Tibial nerve (tissue), 4 donors: Measurements from ENCODE around the gene TMEM97.

Source experiments
- EP300 ChIP-seq, 2 donors: sonication (generic); formaldehyde crosslinking; IDR thresholded peaks; one replicate each; pipeline ENCODE4 v1.6.1; 2017; ENCODE audit warnings: antibody characterized with exemption in 2 of 2, mild to moderate bottlenecking in 1 of 2
- TF ChIP-seq, protein P1 (sequence below), 5 experiments: fragments of 200-600 bp in 3 of 5; fragments of 450-650 bp in 2 of 5; sonication (generic) in 3 of 5; IDR thresholded peaks; one replicate each; pipeline ENCODE4 v1.5.1; 2016 to 2019; ENCODE audit warnings: antibody characterized with exemption in 5 of 5, mild to moderate bottlenecking in 3 of 5, moderate library complexity in 2 of 5

DNA sequence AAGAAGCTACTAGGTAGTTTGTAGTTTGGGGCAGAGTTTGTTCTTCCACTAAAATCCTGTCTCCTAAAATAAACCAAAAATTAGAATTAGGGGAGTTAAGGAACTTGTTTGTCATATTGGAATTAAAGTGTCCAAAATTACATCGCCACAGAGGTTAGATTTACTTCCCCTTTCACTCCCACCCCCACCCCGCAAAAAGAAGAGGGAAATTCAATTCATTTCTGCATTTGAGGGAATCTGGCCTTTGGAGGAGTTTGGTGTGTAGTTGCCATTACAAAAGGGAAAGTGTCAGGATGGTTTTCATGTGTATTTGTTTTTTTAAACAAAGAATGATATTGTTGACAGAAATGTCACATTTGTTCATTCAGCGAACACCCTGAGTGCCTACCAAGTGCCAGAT is 5.8 kb downstream of the TMEM97 start:
- no peak for TF ChIP-seq EP300 (IDR thresholded peaks at IDR 0.05)
- TF ChIP-seq, protein P1, sequence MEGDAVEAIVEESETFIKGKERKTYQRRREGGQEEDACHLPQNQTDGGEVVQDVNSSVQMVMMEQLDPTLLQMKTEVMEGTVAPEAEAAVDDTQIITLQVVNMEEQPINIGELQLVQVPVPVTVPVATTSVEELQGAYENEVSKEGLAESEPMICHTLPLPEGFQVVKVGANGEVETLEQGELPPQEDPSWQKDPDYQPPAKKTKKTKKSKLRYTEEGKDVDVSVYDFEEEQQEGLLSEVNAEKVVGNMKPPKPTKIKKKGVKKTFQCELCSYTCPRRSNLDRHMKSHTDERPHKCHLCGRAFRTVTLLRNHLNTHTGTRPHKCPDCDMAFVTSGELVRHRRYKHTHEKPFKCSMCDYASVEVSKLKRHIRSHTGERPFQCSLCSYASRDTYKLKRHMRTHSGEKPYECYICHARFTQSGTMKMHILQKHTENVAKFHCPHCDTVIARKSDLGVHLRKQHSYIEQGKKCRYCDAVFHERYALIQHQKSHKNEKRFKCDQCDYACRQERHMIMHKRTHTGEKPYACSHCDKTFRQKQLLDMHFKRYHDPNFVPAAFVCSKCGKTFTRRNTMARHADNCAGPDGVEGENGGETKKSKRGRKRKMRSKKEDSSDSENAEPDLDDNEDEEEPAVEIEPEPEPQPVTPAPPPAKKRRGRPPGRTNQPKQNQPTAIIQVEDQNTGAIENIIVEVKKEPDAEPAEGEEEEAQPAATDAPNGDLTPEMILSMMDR (IDR thresholded peaks at IDR 0.05), result no peak
